AG04449 (cell line): ENCODE results near the gene MTHFD1L.

Experiments used
- CTCF ChIA-PET: fragments of 350-600 bp; formaldehyde crosslinking; extraction: SDS; loops from one replicate; lab custom pipeline; 2021; ENCODE audit warnings: antibody characterized with exemption; lab: Yijun Ruan, JAX
- POLR2A ChIA-PET: fragments of 400-600, 350-600 bp; formaldehyde crosslinking; extraction: SDS; loops from one replicate; lab custom pipeline; 2020; ENCODE audit warnings: antibody characterized with exemption, inconsistent platforms; lab: Yijun Ruan, JAX
- DNase-seq: peaks from one replicate; pipeline ENCODE4 v3.0.0-alpha.2; 2010; ENCODE audit warnings: low read depth, low spot score
- H3K4me3 ChIP-seq: 2 replicates; pipeline ENCODE4 v1.5.1; 2011; ENCODE audit warnings: low read depth, mild to moderate bottlenecking, control low read depth, low read length
- CTCF ChIP-seq: IDR thresholded peaks from one replicate; pipeline ENCODE4 v1.5.1; 2011; ENCODE audit warnings: mild to moderate bottlenecking, moderate library complexity, low read length, control low read depth, inconsistent platforms; ENCODE audit not compliant: insufficient read depth; ENCODE audit errors: missing control alignments

Gene MTHFD1L

GRCh38 chr6:151018046-151018445 is 152.5 kb downstream of the MTHFD1L start:
- ChIA-PET POLR2A (no interaction called here), CTCF (interaction anchor here (0.6 to 25.6 kb wide), 10 partner anchors 9 to 353 kb away, joined by 3 to 573 read pairs (median 4); no protein-coding TSS in a partner anchor)
- no peak for DNase-seq
- no peak overlapping the region for H3K4me3 ChIP-seq
- no peak for TF ChIP-seq CTCF

- no peak for DNase-seq
- CTCF ChIA-PET = interaction anchor here (0.9 to 25.6 kb wide), 12 partner anchors 8 to 352 kb away, joined by 3 to 573 read pairs (median 3); no protein-coding TSS in a partner anchor
- no peak overlapping the region for H3K4me3 ChIP-seq
- no peak for TF ChIP-seq CTCF
- POLR2A ChIA-PET = no interaction called here
These were observed 153.6 kb downstream of the MTHFD1L start for GRCh38 chr6:151018911-151019782.

- H3K4me3 ChIP-seq = no peak overlapping the region
- CTCF ChIA-PET = interaction anchor here (1.5 to 25.6 kb wide), 3 partner anchors 7 to 308 kb away, joined by 4 to 573 read pairs (median 20); no protein-coding TSS in a partner anchor
- TF ChIP-seq CTCF = no peak
- POLR2A ChIA-PET = no interaction called here
- DNase-seq = no peak
These were observed 156.4 kb downstream of the MTHFD1L start for GRCh38 chr6:151021896-151022295.

- DNase-seq = no peak
- TF ChIP-seq CTCF = no peak
- POLR2A ChIA-PET = no interaction called here
- CTCF ChIA-PET = interaction anchor here (1.0 to 25.6 kb wide), 4 partner anchors 8 to 307 kb away, joined by 3 to 573 read pairs (median 12); no protein-coding TSS in a partner anchor
- H3K4me3 ChIP-seq = no peak overlapping the region
These were observed 157.0 kb downstream of the MTHFD1L start for GRCh38 chr6:151022492-151022891.

- POLR2A ChIA-PET = no interaction called here
- DNase-seq = no peak
- no peak for TF ChIP-seq CTCF
- CTCF ChIA-PET = interaction anchor here (1.0 to 25.6 kb wide), 4 partner anchors 9 to 306 kb away, joined by 3 to 573 read pairs (median 12); no protein-coding TSS in a partner anchor
- no peak overlapping the region for H3K4me3 ChIP-seq
These were observed 157.8 kb downstream of the MTHFD1L start for GRCh38 chr6:151023342-151023741.

DNA sequence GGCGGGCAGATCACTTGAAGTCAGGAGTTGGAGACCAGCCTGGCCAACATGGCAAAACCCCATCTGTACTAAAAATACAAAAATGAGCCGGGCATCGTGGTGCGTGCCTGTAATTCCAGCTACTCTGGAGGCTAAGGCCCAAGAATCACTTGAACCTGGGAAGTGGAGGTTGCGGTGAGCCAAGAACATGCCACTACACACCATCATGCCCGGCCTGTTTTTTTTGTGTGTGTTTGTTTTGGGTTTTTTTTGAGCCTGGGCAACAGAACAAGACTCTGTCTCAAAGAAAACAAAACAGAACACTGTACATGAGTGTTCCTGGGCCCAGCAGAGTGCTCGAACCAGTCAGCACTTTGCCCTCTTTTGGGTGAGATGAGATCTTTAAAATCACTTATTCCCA is 159.1 kb downstream of the MTHFD1L start:
- DNase-seq = no peak
- H3K4me3 ChIP-seq = no peak overlapping the region
- no peak for TF ChIP-seq CTCF
- CTCF ChIA-PET = interaction anchor here (4.8 to 25.6 kb wide), 2 partner anchors 10 to 305 kb away, joined by 52 to 573 read pairs; no protein-coding TSS in a partner anchor
- POLR2A ChIA-PET = no interaction called here
